Inferior parietal cortex (tissue), 1 donor: ENCODE results near the gene NOL9.

ENCODE experiments used
- DNase-seq: peaks from one replicate; pipeline ENCODE4 v3.0.0-alpha.2; 2016; ENCODE audit errors: extremely low spot score

The NOL9 gene

DNA sequence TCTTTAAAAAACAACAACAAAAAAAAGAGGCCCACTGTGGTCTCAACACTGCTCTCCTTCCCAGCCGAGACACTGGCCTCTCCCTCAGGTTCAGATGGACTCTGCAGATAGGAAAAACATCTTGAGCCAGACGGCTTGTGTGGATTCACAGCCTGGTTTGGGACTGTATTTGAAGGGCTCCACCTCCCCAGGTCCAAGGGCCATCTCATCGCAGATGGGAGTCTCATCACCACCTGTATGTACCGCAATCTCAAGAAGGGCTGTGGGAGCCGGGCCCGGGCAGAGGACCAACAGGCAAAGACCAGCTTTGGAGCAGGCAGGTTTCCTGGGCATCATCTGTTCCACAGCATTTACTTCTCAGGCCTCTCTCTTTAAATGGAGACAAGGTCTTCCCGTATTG is 35.7 kb upstream of the NOL9 start:
- DNase-seq = no peak

DNA sequence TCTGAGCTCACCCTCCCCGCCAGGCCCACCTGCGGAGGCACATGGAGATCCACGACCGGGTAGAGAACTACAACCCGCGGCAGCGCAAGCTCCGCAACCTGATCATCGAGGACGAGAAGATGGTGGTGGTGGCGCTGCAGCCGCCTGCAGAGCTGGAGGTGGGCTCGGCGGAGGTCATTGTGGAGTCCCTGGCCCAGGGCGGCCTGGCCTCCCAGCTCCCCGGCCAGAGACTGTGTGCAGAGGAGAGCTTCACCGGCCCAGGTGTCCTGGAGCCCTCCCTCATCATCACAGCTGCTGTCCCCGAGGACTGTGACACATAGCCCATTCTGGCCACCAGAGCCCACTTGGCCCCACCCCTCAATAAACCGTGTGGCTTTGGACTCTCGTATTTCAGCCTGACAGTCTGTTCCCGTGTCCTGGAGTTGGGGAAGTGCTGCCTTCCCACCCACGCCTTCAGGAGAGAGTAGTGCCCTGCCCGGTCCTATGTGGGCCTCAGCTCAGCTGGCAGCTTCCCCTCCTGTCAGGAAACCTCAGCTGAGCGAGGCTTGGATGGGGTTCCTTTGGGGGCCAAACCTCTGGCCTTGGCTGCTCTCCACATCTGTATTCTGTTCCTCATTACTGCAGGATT is 34.7 kb upstream of the NOL9 start:
- DNase-seq = no peak

GRCh38 chr1:6588128-6588892 is 34.0 kb upstream of the NOL9 start:
- DNase-seq = no peak

DNA sequence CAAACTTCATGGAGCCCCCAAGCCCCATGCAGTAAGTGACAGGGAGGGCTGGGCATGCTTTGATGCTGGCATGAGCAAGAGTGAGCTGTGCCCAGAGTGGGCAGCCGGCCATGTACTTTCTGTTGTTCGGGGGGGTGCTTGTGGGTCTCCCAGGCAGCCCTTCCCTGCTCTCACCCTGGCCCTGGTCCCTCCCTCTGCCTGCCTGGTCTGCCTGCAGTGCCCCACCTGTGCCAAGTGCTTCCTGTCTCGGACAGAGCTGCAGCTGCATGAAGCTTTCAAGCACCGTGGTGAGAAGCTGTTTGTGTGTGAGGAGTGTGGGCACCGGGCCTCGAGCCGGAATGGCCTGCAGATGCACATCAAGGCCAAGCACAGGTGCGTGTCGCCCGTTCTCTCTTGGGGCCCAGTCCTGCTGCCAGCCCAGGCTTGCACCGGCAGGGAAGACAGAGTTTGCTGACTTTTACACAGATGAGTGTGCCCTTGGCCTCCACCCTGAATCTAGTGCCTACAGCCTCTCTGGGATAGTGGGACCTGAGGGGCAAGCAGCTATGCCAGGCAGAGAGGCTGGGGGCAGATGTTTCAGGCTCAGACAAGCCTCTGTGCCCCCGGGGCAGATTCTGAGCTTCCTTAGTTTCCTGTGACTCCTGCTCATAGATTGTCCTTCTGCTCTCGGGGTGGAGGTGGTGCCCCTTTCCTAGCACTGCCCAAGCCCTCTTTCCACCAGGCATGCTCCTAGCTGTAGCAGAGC is 33.1 kb upstream of the NOL9 start:
- DNase-seq = no peak

- no peak for DNase-seq
Observed at GRCh38 chr1:6586404-6586816, 32.1 kb upstream of the NOL9 start.

DNA sequence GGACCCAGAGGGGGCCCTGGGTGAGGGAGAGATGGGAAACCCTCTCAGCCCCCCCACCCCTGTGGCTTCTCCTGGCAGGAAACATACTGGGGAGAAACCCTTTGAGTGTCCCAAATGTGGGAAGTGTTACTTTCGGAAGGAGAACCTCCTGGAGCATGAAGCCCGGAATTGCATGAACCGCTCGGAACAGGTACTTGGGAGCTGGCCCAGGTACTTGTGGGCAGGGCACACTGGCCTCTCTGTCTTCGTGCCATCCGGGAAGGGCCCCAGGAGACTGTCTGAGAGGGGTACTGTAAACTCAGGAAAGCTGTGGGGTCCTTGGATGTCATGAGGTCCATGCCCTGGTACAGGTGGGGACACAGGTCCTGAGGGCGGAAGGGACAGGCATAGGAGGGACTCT is 31.5 kb upstream of the NOL9 start:
- no peak for DNase-seq

- DNase-seq = no peak
Observed at GRCh38 chr1:6585081-6585722, 30.9 kb upstream of the NOL9 start.

GRCh38 chr1:6584126-6585080 is 30.1 kb upstream of the NOL9 start:
- DNase-seq = no peak

GRCh38 chr1:6582370-6582769 is 28.1 kb upstream of the NOL9 start:
- DNase-seq = no peak

DNA sequence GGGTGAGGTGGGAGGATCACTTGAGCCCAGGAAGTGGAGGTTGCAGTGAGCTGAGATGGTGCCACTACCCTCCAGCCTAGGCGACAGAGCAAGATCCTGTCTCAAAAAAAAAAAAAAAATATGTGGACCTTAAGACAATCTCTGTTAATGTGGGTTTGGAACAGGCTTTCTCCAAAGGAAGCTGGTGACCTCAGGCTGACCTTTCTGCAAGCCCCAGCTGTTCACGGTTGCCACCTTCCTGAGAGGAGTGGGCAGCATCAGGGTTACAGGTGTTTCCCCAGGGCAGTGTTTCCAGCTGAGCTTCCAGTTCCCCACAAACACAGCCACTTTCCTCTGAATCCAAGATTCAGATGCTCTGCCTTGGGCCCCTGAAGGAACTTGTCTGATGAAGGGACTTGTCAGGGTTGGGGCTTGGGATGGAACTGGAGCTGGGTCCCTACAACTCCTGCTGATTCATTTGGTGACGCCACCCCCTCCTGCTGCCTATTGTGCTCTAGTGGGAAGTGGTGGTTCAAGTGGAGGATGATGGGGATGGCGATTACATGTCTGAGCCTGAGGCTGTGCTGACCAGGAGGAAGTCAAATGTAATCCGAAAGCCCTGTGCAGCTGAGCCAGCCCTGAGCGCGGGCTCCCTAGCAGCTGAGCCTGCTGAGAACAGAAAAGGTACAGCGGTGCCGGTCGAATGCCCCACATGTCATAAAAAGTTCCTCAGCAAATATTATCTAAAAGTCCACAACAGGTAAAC is 27.4 kb upstream of the NOL9 start:
- DNase-seq = no peak

DNA sequence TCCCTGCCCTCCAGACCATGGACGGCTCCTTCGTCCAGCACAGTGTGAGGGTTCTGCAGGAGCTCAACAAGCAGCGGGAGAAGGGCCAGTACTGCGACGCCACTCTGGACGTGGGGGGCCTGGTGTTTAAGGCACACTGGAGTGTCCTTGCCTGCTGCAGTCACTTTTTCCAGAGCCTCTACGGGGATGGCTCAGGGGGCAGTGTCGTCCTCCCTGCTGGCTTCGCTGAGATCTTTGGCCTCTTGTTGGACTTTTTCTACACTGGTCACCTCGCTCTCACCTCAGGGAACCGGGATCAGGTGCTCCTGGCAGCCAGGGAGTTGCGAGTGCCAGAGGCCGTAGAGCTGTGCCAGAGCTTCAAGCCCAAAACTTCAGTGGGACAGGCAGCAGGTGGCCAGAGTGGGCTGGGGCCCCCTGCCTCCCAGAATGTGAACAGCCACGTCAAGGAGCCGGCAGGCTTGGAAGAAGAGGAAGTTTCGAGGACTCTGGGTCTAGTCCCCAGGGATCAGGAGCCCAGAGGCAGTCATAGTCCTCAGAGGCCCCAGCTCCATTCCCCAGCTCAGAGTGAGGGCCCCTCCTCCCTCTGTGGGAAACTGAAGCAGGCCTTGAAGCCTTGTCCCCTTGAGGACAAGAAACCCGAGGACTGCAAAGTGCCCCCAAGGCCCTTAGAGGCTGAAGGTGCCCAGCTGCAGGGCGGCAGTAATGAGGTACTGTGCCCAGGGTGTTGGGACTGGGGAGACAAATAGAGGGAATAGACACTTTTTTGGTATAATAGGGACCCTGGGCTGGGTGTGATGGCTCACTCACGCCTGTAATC is 26.5 kb upstream of the NOL9 start:
- no peak for DNase-seq

DNA sequence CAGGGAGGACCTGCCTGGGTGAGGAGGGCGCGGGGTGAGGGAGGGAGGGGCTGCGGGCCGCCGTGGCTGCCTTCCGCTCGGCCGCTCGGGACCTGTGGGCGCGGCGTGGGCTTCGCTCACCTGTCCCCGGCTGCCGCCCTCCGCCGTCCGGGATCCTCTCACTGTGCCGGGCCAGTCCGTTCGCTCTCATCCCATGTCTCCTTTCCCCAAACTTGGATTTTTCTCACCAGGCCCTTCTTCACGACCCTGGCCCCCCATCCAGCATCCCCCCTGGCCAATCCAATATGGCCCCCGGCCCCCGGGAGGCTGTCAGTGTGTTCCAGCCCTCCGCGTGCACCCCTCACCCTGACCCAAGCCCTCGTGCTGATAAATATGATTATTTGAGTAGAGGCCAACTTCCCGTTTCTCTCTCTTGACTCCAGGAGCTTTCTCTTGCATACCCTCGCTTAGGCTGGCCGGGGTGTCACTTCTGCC is 25.8 kb upstream of the NOL9 start:
- no peak for DNase-seq

- peak; percentile 100 for DNase-seq
Observed at GRCh38 chr1:6579374-6580118, 25.2 kb upstream of the NOL9 start, which contains the start of gene ZBTB48. TSS of gene ZBTB48 (plus strand) at chr1:6579994. CDS start at chr1:6580610, 616 bp downstream.

GRCh38 chr1:6578624-6579373 is 24.5 kb upstream of the NOL9 start:
- no peak for DNase-seq

GRCh38 chr1:6577831-6578525 is 23.7 kb upstream of the NOL9 start:
- DNase-seq = no peak

- no peak for DNase-seq
Observed at GRCh38 chr1:6574818-6575217, 20.5 kb upstream of the NOL9 start.

GRCh38 chr1:6574025-6574620 is 19.8 kb upstream of the NOL9 start:
- no peak for DNase-seq
